HCT116 (cell line): ENCODE measurements around the gene VPS37D.

ENCODE experiments used
- CEBPB ChIP-seq: IDR thresholded peaks from 2 replicates; pipeline ENCODE4 v1.6.1; 2012; ENCODE audit warnings: low read depth
- EGR1 ChIP-seq: IDR thresholded peaks from 2 replicates; pipeline ENCODE4 v1.6.1; 2012; ENCODE audit warnings: low read depth
- EZH2phosphoT487 ChIP-seq: fragments of 200-600 bp; IDR thresholded peaks from 2 replicates; pipeline ENCODE4 v1.6.1; 2018; ENCODE audit warnings: antibody characterized with exemption, borderline replicate concordance
- POLR2A ChIP-seq: IDR thresholded peaks from 2 replicates; pipeline ENCODE4 v1.7.0; 2011; ENCODE audit warnings: borderline replicate concordance; ENCODE audit not compliant: insufficient read depth, insufficient read length; ENCODE audit errors: extremely low read depth
- POLR2AphosphoS5 ChIP-seq: IDR thresholded peaks from 2 replicates; pipeline ENCODE4 v1.6.1; 2011; ENCODE audit warnings: mild to moderate bottlenecking, low read depth, low read length, moderate library complexity
- TF ChIP-seq, protein P1 (sequence below), 3 experiments: fragments of 200-600 bp in 1 of 3; sonication (generic) in 1 of 3; IDR thresholded peaks in 2 of 3; conservative IDR thresholded peaks in 1 of 3; 2 replicates each; pipeline ENCODE4 v1.5.1; 2012 to 2017; ENCODE audit warnings: low read depth in 2 of 3, low read length in 2 of 3, antibody characterized with exemption in 1 of 3, borderline replicate concordance in 1 of 3, control low read depth in 1 of 3, mild to moderate bottlenecking in 1 of 3, mixed read lengths in 1 of 3, mixed run types in 1 of 3, moderate library complexity in 1 of 3; ENCODE audit not compliant: insufficient read depth in 1 of 3
- TF ChIP-seq, protein P2 (sequence below): IDR thresholded peaks from 2 replicates; pipeline ENCODE4 v1.6.1; 2012
- TF ChIP-seq, protein P3 (sequence below): IDR thresholded peaks from 2 replicates; pipeline ENCODE4 v1.6.1; 2012; ENCODE audit warnings: low read depth

DNA sequence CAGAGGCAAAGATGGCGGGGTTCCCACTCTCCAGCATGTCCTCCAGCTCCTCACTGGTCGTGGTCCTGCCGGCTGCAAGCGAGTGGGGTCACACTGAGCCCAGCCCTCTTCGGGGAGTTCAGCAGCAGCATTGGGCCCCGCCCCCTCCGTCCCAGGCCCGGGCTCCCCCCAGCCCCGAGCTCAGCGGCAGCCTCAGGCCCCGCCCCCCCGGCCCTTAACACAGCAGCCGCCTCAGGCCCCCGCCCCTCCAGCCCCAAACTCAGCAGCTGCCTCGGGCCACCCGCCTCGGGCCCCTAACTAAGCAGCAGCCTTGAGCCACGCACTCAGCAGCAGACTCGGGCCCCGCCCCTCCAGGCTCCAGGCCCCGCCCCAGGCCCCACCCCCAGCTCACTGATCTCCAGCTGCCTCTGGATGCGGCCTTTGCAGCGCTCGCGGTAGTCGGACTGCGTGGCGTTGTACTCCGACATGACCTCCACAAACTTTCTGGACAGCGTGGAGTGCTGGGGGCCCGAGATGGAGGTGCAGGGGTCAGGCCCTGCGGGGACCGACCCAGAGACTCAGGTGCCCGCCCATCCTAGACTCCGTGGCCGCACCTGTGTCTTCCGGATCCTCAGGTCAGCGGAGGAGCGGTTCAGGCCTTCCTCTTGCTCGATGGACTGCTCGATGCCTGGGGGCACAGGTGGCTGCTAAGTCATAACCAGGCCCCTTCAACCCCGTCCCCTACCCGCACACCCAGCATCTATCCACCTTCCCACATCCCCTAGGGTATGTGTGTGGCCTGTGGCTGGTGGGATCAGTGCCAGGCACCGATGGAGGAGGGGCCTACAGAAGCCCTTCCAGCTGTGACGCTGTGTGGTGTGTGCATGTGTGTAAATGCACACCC, 36.4 kb downstream of the VPS37D start:
- TF ChIP-seq, protein P1, sequence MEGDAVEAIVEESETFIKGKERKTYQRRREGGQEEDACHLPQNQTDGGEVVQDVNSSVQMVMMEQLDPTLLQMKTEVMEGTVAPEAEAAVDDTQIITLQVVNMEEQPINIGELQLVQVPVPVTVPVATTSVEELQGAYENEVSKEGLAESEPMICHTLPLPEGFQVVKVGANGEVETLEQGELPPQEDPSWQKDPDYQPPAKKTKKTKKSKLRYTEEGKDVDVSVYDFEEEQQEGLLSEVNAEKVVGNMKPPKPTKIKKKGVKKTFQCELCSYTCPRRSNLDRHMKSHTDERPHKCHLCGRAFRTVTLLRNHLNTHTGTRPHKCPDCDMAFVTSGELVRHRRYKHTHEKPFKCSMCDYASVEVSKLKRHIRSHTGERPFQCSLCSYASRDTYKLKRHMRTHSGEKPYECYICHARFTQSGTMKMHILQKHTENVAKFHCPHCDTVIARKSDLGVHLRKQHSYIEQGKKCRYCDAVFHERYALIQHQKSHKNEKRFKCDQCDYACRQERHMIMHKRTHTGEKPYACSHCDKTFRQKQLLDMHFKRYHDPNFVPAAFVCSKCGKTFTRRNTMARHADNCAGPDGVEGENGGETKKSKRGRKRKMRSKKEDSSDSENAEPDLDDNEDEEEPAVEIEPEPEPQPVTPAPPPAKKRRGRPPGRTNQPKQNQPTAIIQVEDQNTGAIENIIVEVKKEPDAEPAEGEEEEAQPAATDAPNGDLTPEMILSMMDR (IDR thresholded peaks at IDR 0.05 in 2 of 3, conservative IDR thresholded peaks at IDR 0.05 in 1 of 3; ENCODE audit: borderline replicate concordance in 1 of 3, insufficient read depth in 1 of 3, low read depth in 2 of 3, low read length in 2 of 3) = no peak
- no peak for TF ChIP-seq EGR1
- no peak for TF ChIP-seq POLR2AphosphoS5
- TF ChIP-seq CEBPB = no peak
- TF ChIP-seq POLR2A = no peak
- TF ChIP-seq, protein P2, sequence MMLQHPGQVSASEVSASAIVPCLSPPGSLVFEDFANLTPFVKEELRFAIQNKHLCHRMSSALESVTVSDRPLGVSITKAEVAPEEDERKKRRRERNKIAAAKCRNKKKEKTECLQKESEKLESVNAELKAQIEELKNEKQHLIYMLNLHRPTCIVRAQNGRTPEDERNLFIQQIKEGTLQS = no peak
- TF ChIP-seq EZH2phosphoT487 = no peak
- TF ChIP-seq, protein P3, sequence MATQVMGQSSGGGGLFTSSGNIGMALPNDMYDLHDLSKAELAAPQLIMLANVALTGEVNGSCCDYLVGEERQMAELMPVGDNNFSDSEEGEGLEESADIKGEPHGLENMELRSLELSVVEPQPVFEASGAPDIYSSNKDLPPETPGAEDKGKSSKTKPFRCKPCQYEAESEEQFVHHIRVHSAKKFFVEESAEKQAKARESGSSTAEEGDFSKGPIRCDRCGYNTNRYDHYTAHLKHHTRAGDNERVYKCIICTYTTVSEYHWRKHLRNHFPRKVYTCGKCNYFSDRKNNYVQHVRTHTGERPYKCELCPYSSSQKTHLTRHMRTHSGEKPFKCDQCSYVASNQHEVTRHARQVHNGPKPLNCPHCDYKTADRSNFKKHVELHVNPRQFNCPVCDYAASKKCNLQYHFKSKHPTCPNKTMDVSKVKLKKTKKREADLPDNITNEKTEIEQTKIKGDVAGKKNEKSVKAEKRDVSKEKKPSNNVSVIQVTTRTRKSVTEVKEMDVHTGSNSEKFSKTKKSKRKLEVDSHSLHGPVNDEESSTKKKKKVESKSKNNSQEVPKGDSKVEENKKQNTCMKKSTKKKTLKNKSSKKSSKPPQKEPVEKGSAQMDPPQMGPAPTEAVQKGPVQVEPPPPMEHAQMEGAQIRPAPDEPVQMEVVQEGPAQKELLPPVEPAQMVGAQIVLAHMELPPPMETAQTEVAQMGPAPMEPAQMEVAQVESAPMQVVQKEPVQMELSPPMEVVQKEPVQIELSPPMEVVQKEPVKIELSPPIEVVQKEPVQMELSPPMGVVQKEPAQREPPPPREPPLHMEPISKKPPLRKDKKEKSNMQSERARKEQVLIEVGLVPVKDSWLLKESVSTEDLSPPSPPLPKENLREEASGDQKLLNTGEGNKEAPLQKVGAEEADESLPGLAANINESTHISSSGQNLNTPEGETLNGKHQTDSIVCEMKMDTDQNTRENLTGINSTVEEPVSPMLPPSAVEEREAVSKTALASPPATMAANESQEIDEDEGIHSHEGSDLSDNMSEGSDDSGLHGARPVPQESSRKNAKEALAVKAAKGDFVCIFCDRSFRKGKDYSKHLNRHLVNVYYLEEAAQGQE = no peak
